Measurements from ENCODE around the gene ACHE. TPM values are rescaled to one million over a fixed set of nuclear protein-coding genes. Genes with fewer than 3 reads are reported as not detected.
"Not testable (repeated sequence)": the region's sequence is repeated elsewhere in the genome, so short reads cannot be mapped to it uniquely, and the experiment has no call there.

ACHE gene
- total RNA-seq (21.5 TPM), polyA plus RNA-seq (ENCODE audit: insufficient read depth in 1 of 8, insufficient read length in 8 of 8, low replicate concordance in 1 of 8) (10 to 100 TPM; 41.7 to 62.9 (median 47.7) TPM)
- long read RNA-seq, donor 1, partial matches to known transcripts: 0 of 6 reads
- long read RNA-seq, donor 1, other reads (novel, unspliced or antisense): 0 of 6 reads
- long read RNA-seq, donor 2, partial matches to known transcripts: 0 of 1 reads
- long read RNA-seq, donor 2, other reads (novel, unspliced or antisense): 0 of 1 reads
- long read RNA-seq, donor 3, transcript ACHE-204 (4 exons, 2,218 nt): minor isoform, 7 of 34 reads
- long read RNA-seq, donor 3, transcript ACHE-201 (5 exons, 2,168 nt): major isoform, 11 of 34 reads
- long read RNA-seq, donor 3, partial matches to known transcripts: 16 of 34 reads
- long read RNA-seq, donor 3, other reads (novel, unspliced or antisense): 0 of 34 reads
- long read RNA-seq, donor 4, transcript ACHE-201 (5 exons, 2,168 nt): minor isoform, 7 of 22 reads
- long read RNA-seq, donor 4, transcript ACHE-204 (4 exons, 2,218 nt): major isoform, 10 of 22 reads
- long read RNA-seq, donor 4, partial matches to known transcripts: 5 of 22 reads
- long read RNA-seq, donor 4, other reads (novel, unspliced or antisense): 0 of 22 reads
- long read RNA-seq, donor 5, transcript ACHE-204 (4 exons, 2,218 nt): minor isoform, 11 of 36 reads
- long read RNA-seq, donor 5, transcript ACHE-201 (5 exons, 2,168 nt): major isoform, 18 of 36 reads
- long read RNA-seq, donor 5, partial matches to known transcripts: 0 of 36 reads
- long read RNA-seq, donor 5, other reads (novel, unspliced or antisense): 7 of 36 reads
- long read RNA-seq, donor 6, transcript ACHE-201 (5 exons, 2,168 nt): major isoform, 7 of 16 reads
- long read RNA-seq, donor 6, partial matches to known transcripts: 7 of 16 reads
- long read RNA-seq, donor 6, other reads (novel, unspliced or antisense): 0 of 16 reads
- long read RNA-seq, donor 7, partial matches to known transcripts: 0 of 12 reads
- long read RNA-seq, donor 7, other reads (novel, unspliced or antisense): 5 of 12 reads
- long read RNA-seq, donor 8, partial matches to known transcripts: 0 of 3 reads
- long read RNA-seq, donor 8, other reads (novel, unspliced or antisense): 0 of 3 reads
- long read RNA-seq, donor 9, partial matches to known transcripts: 0 of 10 reads
- long read RNA-seq, donor 9, other reads (novel, unspliced or antisense): 0 of 10 reads
- long read RNA-seq, donor 10, partial matches to known transcripts: 0 of 2 reads
- long read RNA-seq, donor 10, other reads (novel, unspliced or antisense): 0 of 2 reads
- long read RNA-seq, donor 11, partial matches to known transcripts: 0 of 3 reads
- long read RNA-seq, donor 11, other reads (novel, unspliced or antisense): 0 of 3 reads

DNA sequence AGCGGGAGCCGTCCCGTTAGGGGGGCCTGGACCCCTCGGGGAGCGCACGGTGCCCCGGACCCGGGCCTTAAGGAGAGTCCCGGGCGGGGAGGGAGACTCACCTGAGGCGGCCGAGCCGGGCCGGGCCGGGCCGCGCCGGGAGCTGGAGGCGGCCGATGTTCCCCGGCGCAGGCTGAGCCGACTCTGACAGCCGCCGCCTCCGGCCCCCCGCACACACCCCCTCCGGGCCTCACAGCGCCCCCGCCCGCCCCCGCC lies at the start of gene ACHE:
Gene ACHE (minus strand): TSS at position 188 of the 255 bp plus-strand sequence. CDS start 1,656 bp downstream, outside the sequence.
- H3K27ac ChIP-seq (ENCODE audit: low read length): peak within 1 kb of the TSS; percentile 67
- peaks cover 38% of the 10 kb centered on the region for H3K27me3 ChIP-seq (ENCODE audit: control insufficient read depth, insufficient read depth, low read length)
- no peak for DNase-seq
- peak within 1 kb of the TSS; percentile 47 for H3K4me3 ChIP-seq (ENCODE audit: low read length)
- peaks cover 49% of the 10 kb centered on the region for H3K4me1 ChIP-seq (ENCODE audit: control insufficient read depth, insufficient read depth, low read length)
- WGBS (ENCODE audit: insufficient coverage): 0% methylated on average over 14 of the region's 32 CpGs
- no peaks in the 10 kb centered on the region for H3K9me3 ChIP-seq (replicated peaks; ENCODE audit: control insufficient read depth, low read depth, low read length)
- peaks cover 7% of the 10 kb centered on the region for H3K36me3 ChIP-seq (ENCODE audit: control insufficient read depth, insufficient read depth, low read length)

DNA sequence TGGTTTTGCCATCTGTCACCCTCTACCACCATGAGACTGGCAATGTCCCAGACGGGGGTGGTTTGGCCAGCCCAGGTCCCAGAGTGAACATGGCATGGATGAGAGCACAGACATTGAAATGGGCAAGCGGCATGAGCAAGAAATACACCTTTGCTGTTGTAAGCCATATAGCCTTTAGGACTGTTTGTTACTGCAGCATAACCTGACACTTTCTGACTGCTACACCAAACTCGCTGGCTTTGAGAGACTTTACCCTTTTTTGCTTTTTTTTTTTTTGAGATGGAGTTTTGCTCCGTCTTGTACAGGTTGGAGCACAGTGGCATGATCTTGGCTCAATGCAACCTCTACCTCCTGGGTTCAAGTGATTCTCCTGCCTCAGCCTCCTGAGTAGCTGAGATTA lies 48.5 kb upstream of the ACHE start:
- Histone ChIP-seq H3K27ac (ENCODE audit: low read length) (no peak overlapping the region), H3K4me1 (ENCODE audit: control insufficient read depth, insufficient read depth, low read length) (no peaks in the 10 kb centered on the region)
- WGBS (ENCODE audit: insufficient coverage): 88% methylated on average over 2 of the region's 4 CpGs

DNA sequence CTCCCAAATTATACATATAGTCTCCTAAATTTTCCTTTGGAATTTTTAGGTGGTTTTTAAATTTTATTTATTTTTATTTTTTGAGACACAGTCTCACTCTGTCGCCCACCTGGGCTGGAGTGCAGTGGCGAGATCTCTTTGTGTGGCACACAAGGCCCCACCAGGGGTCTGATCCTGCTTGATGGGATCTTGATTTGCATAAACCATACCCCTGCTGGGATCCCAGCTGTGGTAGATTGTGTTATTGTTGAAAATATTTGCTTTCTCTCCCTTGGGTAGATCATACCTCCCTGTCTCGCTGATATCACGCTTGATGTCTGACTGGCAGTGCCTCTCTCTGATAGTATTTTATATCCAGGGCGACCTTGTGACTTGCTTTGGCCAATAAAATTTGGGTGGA lies 48.0 kb upstream of the ACHE start:
- Histone ChIP-seq H3K27ac (ENCODE audit: low read length) (no peak overlapping the region), H3K27me3 (ENCODE audit: control insufficient read depth, insufficient read depth, low read length) (peaks cover 3% of the 10 kb centered on the region), H3K9me3 (replicated peaks; ENCODE audit: control insufficient read depth, low read depth, low read length) (no peaks in the 10 kb centered on the region), H3K4me1 (ENCODE audit: control insufficient read depth, insufficient read depth, low read length) (no peaks in the 10 kb centered on the region), H3K36me3 (ENCODE audit: control insufficient read depth, insufficient read depth, low read length) (no peaks in the 10 kb centered on the region), H3K4me3 (ENCODE audit: low read length) (no peak overlapping the region)
- WGBS (ENCODE audit: insufficient coverage): no CpG with 5 or more reads among the region's 5 CpGs
- DNase-seq: no peak

More for the DNA sequence above, 48.5 kb upstream of the ACHE start:
- no peak overlapping the region for H3K4me3 ChIP-seq (ENCODE audit: low read length)
- H3K36me3 ChIP-seq (ENCODE audit: control insufficient read depth, insufficient read depth, low read length): no peaks in the 10 kb centered on the region
- no peaks in the 10 kb centered on the region for H3K9me3 ChIP-seq (replicated peaks; ENCODE audit: control insufficient read depth, low read depth, low read length)
- H3K27me3 ChIP-seq (ENCODE audit: control insufficient read depth, insufficient read depth, low read length): peaks cover 5% of the 10 kb centered on the region
- DNase-seq: no peak

DNA sequence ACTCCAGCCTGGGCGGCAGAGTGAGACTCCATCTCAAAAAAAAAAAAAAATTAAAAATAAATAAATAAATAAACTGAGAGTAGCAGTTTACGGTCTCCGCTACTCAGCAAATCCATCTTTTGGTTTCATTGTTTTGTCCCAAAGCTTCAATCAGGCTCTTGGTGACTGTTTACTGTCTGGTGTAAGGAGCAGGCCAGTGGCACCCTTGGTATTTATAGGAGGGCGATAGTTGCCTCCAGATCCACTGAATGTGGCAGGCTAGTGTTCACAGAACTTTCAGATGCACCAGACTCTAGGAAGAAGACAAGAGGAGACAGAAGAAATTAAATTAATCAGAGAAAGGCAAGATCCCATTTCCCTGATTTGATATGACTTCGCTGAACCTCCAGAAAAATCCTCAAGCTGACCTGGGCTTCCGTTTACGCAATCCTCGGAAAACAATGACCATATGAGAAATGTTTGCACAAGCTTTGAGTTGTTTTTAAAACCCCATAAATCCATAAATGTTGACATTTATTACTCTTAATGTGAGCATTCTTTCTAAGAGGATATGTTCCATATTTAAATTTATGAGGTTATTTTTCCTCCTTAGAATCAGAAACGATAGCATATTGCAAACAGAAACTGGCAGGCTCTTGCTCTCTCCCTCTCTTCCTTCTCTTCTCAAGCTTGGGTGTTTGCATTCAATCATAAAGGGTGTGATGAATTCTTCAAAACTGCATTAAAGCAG lies 46.5 kb upstream of the ACHE start:
- Histone ChIP-seq H3K27ac (ENCODE audit: low read length) (no peak overlapping the region), H3K4me1 (ENCODE audit: control insufficient read depth, insufficient read depth, low read length) (no peaks in the 10 kb centered on the region)
- WGBS (ENCODE audit: insufficient coverage): 73% methylated on average over 2 of the region's 9 CpGs

DNA sequence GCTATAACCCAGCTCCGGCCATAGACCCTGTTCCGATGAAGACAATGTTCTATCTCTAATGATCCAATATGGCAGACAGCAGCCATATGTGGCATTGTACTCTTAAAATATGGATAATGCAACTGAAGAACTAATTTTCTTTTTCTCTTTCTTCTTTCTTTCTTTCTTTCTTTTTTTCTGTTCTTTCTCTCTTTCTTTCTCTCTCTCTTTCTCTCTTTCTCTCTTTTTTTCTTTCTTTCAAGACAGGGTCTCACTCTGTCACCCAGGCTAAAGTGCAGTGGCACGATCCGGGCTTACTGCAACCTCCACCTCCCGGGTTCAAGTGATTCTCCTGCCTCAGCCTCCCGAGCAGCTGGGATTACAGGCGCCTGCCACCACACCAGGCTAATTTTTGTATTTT lies 40.5 kb upstream of the ACHE start:
- 100% methylated on average over 4 of the region's 7 CpGs for WGBS (ENCODE audit: insufficient coverage)
- H3K9me3 ChIP-seq (replicated peaks; ENCODE audit: control insufficient read depth, low read depth, low read length); DNase-seq; H3K27ac ChIP-seq (ENCODE audit: low read length); H3K27me3 ChIP-seq (ENCODE audit: control insufficient read depth, insufficient read depth, low read length); H3K4me3 ChIP-seq (ENCODE audit: low read length); H3K4me1 ChIP-seq (ENCODE audit: control insufficient read depth, insufficient read depth, low read length); H3K36me3 ChIP-seq (ENCODE audit: control insufficient read depth, insufficient read depth, low read length): not testable (repeated sequence)

More for the DNA sequence above, 46.5 kb upstream of the ACHE start:
- DNase-seq: no peak
- no peak overlapping the region for H3K4me3 ChIP-seq (ENCODE audit: low read length)
- no peaks in the 10 kb centered on the region for H3K36me3 ChIP-seq (ENCODE audit: control insufficient read depth, insufficient read depth, low read length)
- H3K27me3 ChIP-seq (ENCODE audit: control insufficient read depth, insufficient read depth, low read length): peaks cover 3% of the 10 kb centered on the region
- no peaks in the 10 kb centered on the region for H3K9me3 ChIP-seq (replicated peaks; ENCODE audit: control insufficient read depth, low read depth, low read length)

DNA sequence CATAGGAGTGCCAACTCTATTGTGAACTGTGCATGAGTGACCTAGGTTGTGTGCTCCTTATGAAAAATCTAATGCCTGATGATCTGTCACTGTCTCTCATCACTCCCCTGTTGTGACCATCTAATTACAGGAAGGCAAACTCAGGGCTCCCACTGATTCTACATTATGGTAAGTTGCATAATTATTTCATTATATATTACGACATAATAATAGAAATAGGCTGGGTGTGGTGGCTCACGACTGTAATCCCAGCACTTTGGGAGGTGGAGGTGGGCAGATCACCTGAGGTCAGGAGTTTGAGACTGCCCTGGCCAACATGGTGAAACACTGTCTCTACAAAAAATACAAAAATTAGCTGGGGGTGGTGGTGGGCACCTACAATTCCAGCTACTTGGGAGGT lies 39.7 kb upstream of the ACHE start:
- H3K4me3 ChIP-seq (ENCODE audit: low read length); H3K36me3 ChIP-seq (ENCODE audit: control insufficient read depth, insufficient read depth, low read length); H3K4me1 ChIP-seq (ENCODE audit: control insufficient read depth, insufficient read depth, low read length); DNase-seq; H3K27me3 ChIP-seq (ENCODE audit: control insufficient read depth, insufficient read depth, low read length); H3K27ac ChIP-seq (ENCODE audit: low read length); H3K9me3 ChIP-seq (replicated peaks; ENCODE audit: control insufficient read depth, low read depth, low read length): not testable (repeated sequence)
- no CpG with 5 or more reads among the region's 2 CpGs for WGBS (ENCODE audit: insufficient coverage)

DNA sequence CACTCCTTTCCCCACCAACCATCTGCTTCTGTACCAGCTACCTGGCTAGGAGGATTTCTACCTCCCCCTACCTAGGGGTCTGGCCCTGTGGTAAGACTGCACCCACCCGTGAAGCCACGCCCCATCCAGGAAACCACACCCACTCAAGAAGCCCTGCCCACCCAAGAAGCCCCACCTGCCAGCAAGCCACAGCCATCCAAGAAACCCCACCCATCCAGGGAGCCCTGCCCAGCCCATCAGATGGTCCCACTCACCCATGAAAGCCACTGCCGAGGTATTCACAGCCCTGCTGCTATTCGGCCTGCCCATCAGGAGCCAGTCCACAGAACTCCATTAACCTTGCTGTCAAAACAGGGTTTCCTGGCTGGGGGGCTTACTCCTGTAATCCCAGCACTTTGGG lies 38.0 kb upstream of the ACHE start:
- H3K27ac ChIP-seq (ENCODE audit: low read length): no peak overlapping the region
- peaks cover 5% of the 10 kb centered on the region for H3K9me3 ChIP-seq (replicated peaks; ENCODE audit: control insufficient read depth, low read depth, low read length)
- DNase-seq: no peak
- H3K4me1 ChIP-seq (ENCODE audit: control insufficient read depth, insufficient read depth, low read length): no peaks in the 10 kb centered on the region
- 48% methylated on average over 2 of the region's 4 CpGs for WGBS (ENCODE audit: insufficient coverage)
- no peak overlapping the region for H3K4me3 ChIP-seq (ENCODE audit: low read length)
- no peaks in the 10 kb centered on the region for H3K27me3 ChIP-seq (ENCODE audit: control insufficient read depth, insufficient read depth, low read length)
- H3K36me3 ChIP-seq (ENCODE audit: control insufficient read depth, insufficient read depth, low read length): no peaks in the 10 kb centered on the region

DNA sequence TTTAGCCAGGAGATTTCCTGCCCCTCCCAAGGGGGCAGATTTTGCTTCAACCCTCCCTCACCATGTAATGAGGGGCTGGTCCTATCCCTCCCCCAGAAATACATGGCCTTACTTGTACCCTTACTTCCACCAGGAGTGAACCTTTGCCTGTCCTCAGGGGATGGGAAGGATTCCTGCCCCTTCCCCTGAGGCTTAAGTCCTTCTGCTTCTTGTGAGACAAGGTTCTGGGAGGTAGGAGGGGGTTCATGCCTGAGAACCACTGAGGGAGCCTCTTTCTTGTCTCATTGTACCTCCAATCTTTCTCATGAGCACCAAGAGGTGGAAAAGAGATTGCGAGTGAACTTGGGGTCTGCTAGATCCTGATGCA lies 34.1 kb upstream of the ACHE start:
- Histone ChIP-seq H3K4me3 (ENCODE audit: low read length) (no peak overlapping the region), H3K4me1 (ENCODE audit: control insufficient read depth, insufficient read depth, low read length) (no peaks in the 10 kb centered on the region), H3K27me3 (ENCODE audit: control insufficient read depth, insufficient read depth, low read length) (no peaks in the 10 kb centered on the region), H3K36me3 (ENCODE audit: control insufficient read depth, insufficient read depth, low read length) (no peaks in the 10 kb centered on the region), H3K27ac (ENCODE audit: low read length) (no peak overlapping the region), H3K9me3 (replicated peaks; ENCODE audit: control insufficient read depth, low read depth, low read length) (peaks cover 5% of the 10 kb centered on the region)
- no peak for DNase-seq
- WGBS (ENCODE audit: insufficient coverage): 71% methylated on average over 1 of the region's 1 CpG

DNA sequence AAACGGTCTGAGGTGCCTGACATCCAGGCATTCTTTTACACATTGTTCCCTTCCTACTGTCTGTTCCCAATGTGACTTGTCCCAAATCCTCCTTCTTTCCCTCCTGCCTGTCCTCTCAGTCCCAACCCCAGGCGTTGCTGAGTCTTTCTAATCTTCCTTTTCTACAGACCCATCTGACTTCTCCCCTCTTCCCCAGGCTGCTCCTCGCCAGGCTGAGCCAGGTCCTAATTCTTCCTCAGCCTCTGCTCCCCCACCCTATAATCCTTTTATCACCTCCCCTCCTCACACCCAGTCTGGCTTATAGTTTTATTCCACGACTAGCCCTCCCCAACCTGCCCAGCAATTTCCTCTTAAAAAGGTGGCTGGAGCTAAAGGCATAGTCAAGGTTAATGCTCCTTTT lies 27.9 kb upstream of the ACHE start:
- DNase-seq; H3K36me3 ChIP-seq (ENCODE audit: control insufficient read depth, insufficient read depth, low read length); H3K9me3 ChIP-seq (replicated peaks; ENCODE audit: control insufficient read depth, low read depth, low read length); H3K27ac ChIP-seq (ENCODE audit: low read length); H3K27me3 ChIP-seq (ENCODE audit: control insufficient read depth, insufficient read depth, low read length); H3K4me1 ChIP-seq (ENCODE audit: control insufficient read depth, insufficient read depth, low read length); H3K4me3 ChIP-seq (ENCODE audit: low read length): not testable (repeated sequence)
- 36% methylated on average over 3 of the region's 4 CpGs for WGBS (ENCODE audit: insufficient coverage)
